H4 (cell line): ENCODE data around the gene NR2F1. TPM values are rescaled to one million over a fixed set of nuclear protein-coding genes. Genes with fewer than 3 reads are reported as not detected.
"Not testable (repeated sequence)": the region's sequence is repeated elsewhere in the genome, so short reads cannot be mapped to it uniquely, and the experiment has no call there.

Source experiments
- DNase-seq: peaks from one replicate; pipeline ENCODE4 v3.0.0-alpha.2; 2015; ENCODE audit warnings: low spot score
- total RNA-seq: library from RNA; depleted of rRNA; stranded (reverse); fragments of >200 nt; shearing (Covaris generic); gene quantifications from 2 replicates; pipeline ENCODE4 v1.2.3, GENCODE V29; 2014; rRNA removed

NR2F1 gene
- 6.5 and 10.3 TPM in 2 replicates for total RNA-seq

- peak; percentile 94 for DNase-seq
Observed at GRCh38 chr5:93582677-93583438, at the start of gene NR2F1. NR2F1 (plus strand) TSS chr5:93583222; CDS start chr5:93585024, 1,802 bp downstream.

DNA sequence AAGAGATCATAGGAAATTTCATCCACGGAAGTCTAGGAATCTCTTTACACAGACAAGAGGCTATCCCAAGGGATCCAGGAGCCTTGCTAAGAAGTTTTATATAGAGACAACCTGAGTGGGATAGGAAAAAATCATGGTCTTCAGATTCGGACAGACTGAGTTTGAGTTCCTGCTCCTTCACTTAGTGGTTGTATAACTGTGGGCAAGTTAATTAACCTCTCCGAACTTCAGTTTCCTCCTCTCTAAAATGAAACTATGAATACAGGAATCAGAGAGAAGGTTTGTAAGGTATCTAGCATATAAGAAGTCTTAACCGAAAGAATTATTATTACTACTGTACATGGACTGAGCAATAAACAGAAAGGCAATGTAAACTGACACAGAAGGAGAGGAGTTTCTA lies 37.1 kb upstream of the NR2F1 start:
- DNase-seq, result no peak

DNA sequence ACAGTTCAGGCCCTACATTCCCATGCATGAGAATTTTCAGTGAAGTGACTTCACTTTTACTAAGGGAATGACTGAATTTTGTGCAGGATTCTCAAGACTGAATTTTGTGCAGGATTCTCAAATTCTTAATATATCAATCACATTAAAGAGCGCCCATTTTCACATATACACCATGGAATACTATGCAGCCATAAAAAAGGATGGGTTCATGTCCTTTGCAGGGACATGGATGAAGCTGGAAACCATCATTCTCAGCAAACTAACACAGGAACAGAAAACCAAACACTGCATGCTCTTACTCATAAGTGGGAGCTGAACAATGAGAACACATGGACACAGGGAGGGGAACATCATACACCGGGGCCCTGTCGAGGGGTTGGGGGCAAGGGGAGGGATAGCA lies 33.4 kb upstream of the NR2F1 start:
- not testable (repeated sequence) for DNase-seq

GRCh38 chr5:93557021-93557604 lies 25.9 kb upstream of the NR2F1 start:
- no peak for DNase-seq

- no peak for DNase-seq
Observed at GRCh38 chr5:93566091-93566490, 16.9 kb upstream of the NR2F1 start.

DNA sequence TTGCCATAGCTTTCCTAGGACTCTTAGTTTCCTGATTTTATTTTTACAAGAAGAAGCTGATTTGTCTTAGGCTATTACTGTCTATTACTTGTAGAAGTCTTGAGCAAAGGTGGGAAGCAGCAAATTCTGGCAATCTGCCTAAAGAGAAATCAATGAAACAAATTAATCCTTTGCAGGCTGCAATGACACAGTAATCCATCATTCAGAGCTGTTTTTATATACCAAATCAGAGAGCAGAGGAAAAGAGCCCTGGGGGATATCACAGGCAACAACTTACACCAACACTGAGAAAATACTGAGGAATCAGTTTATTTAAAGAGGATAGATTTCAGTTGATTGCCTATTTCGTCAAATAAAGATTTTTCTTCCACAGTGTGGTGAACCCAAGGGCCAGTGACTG lies 15.6 kb upstream of the NR2F1 start:
- no peak for DNase-seq

DNA sequence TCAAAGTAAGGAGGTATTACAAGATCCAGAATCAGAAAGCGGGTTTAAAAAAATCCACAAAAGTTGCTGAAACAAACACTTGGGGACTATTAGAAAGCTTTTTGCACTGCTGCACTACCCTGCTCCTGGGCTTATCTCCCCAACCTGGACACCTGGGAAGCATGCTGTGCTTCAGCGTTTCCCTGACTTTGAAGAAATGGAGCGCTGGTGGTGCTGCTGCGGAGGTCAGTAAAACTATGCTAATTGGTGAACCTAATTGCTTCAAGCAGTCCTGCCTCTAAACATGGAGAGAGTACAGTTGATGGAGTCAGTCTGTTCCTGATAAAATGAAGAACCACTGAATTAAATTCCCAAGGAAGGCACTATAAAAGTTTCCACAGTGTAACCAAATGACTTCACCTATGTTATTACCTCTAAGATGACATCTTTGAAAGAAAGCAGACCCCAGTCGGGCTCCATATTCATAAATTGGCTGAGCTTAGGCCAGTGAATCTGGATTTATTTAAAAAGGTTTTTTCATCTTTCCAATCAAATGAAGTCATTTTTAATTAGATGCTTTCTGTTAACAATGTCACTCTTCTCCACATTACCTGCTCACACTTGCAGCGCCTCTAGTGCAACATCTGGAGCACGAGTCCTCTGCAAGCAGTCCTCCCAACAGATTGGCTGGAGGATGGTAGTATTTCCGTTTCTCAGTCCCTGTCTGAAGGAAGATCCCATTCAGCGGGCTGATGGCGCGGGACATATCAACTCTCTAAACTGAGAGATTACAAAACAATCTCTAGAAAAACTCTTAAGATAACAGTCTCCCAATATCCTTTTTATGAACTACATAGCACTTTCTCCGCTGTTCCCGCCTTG lies 13.5 kb upstream of the NR2F1 start:
- DNase-seq, result no peak

DNA sequence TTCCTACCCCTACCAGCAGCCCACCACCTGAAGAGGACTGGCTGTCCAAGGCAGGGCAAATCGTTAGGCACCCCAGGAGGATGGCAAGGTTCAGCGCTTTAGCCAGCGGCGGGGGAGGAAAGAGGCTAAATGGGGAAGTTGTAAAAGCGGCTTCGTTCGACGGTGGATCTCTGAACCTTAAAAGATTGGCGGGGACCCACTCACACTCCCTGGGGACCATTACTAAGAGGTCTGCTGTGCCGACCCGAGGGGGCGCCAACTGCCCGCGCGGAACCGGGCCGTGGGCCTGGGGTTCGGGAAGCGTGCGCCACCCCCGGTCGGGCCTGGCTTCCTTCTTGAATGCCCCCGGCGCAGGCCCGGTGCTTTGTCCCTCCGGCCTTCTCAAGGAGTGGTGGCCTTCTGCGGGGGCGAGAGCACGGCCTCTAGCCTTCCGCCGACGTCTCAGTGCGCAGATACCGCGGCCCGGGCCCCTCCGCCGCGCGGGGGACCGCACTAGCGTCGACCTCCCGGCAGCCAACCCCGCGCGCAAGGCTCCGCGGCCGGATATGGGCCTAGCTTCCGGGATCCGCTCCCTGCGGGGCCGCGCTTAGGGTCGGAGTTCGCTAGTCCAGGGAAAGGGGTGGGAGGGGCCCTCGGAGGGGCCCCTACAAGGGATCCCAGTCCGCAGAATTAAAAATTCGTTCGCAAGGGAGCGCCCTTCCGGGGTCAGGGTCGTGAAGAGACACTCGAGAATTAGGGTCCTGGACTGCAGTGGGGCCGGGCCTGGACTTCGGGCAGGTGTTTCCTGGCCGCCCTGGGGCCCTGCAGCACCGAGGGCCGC lies 12.5 kb upstream of the NR2F1 start:
- no peak for DNase-seq

- no peak for DNase-seq
Observed at GRCh38 chr5:93571114-93571949, 11.7 kb upstream of the NR2F1 start.

GRCh38 chr5:93572101-93572607 lies 10.9 kb upstream of the NR2F1 start:
- DNase-seq, result no peak

GRCh38 chr5:93572608-93573353 lies 10.2 kb upstream of the NR2F1 start:
- DNase-seq, result no peak

GRCh38 chr5:93573354-93574351 lies 9.4 kb upstream of the NR2F1 start:
- DNase-seq, result no peak

DNA sequence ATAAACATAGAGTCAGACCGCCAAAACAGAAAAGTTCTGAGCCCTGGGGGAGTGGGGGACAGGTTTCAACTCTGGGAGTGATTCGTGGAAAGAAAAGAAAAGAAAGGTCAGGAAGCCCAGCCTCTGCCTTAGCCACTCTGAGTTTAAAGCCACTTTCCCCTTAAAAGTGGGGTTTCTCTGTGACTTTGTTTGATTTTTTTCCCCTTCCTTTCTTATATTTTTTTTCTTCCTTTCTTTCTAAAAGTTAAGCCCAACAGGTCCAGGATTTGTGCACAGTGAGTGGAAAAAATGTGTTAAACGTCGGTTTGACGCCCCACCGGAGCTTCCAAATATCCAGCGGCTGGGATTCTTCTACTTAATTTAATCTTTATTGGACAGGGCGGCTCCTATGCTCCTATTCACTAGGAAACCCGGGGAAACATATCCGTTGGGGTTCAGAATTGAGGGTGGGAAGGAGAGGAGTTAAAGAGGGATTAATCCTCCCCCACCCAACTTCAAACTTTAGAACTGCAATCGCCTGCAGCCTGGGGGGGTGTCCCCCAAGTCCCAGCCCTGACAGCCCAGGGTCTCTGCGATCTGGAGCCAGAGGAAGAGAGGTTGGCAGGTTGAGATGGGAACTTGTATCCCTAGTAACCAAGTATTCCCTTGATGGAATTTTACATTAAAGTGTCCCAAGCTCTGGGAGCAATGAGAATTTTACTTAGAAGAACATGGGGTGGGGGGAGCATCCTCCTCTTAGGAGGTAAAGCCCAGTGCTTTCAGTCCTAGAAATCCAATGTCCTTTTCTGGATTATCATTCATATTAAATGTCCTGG lies 8.3 kb upstream of the NR2F1 start:
- DNase-seq, result no peak

GRCh38 chr5:93575461-93576414 lies 7.3 kb upstream of the NR2F1 start:
- no peak for DNase-seq

DNA sequence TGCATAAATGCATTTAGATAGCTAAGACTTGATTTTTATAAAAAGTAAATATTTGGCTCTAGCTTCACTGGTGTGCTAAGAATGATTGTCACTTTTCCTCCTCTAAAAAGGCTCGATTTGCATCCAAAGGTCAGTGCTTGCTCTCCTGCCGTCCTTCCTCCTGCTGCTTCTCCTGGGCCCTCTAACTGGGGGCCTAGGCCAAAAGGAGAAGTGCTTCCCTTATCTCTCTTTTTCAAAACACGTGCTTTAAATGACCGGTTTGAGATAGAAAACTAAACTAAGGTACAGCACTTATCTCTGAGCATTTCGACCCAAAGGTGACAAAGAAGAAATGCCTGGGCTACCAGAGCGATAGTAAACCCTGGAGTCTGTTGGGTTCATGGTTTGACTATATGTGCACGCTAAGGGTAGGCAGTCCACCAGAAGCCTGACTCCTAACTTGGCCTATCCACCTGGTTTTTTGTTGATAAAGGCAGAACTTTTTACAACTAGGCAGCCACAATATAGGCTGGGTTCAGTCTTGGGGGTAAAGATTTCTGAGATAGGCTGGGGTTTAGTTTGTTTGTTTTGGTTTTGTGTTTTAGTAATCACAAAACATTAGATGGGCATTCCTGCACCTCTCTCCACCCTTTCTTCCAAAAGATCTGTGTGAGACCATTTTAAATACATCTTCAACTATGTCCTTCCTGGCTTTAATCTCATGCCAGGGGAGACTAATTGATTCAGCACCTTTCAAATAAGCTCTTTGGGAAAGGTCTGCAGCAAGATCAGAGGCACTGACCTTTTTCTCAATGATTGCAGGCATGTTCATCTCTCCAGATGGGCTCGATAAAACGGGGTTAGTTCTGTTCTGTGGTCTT lies 5.8 kb upstream of the NR2F1 start:
- no peak for DNase-seq
